Muscle of leg (tissue), 11 donors: ENCODE data around the gene IFI27L2. TPM values are rescaled to one million over a fixed set of nuclear protein-coding genes. Genes with fewer than 3 reads are reported as not detected.

Experiments
- DNase-seq: peaks from one replicate; pipeline ENCODE4 v3.0.0; 2013
- H3K27ac ChIP-seq: one replicate; pipeline ENCODE4 v1.5.1; 2013; ENCODE audit warnings: mild to moderate bottlenecking, low read length, control low read depth
- H3K27me3 ChIP-seq: one replicate; pipeline ENCODE4 v1.6.1; 2013; ENCODE audit warnings: low read length; ENCODE audit not compliant: control insufficient read depth, insufficient read depth
- H3K36me3 ChIP-seq: one replicate; pipeline ENCODE4 v1.6.1; 2013; ENCODE audit warnings: low read length; ENCODE audit not compliant: control insufficient read depth, insufficient read depth
- H3K4me1 ChIP-seq: one replicate; pipeline ENCODE4 v1.6.1; 2013; ENCODE audit warnings: low read length; ENCODE audit not compliant: control insufficient read depth, insufficient read depth
- H3K4me3 ChIP-seq: one replicate; pipeline ENCODE4 v1.5.1; 2013; ENCODE audit warnings: low read length, control low read depth
- H3K9me3 ChIP-seq: replicated peaks from 2 replicates; pipeline ENCODE4 v1.6.1; 2013; ENCODE audit warnings: low read depth, low read length; ENCODE audit not compliant: control insufficient read depth
- WGBS: methylation state at CpG from one replicate; pipeline ENCODE4 v1.1.5; 2013; ENCODE audit warnings: missing lambda C conversion rate; ENCODE audit not compliant: insufficient coverage; 5-methylcytosine and 5-hydroxymethylcytosine counted together
- polyA plus RNA-seq, 8 donors: library from polyadenylated mRNA; unstranded; fragments of 120-200 nt; gene quantifications; one replicate each; pipeline versions ENCODE4 v1.2.1 to v1.2.3, GENCODE V29; 2013; ENCODE audit warnings: inconsistent platforms in 1 of 8, low replicate concordance in 1 of 8; ENCODE audit not compliant: insufficient read length in 8 of 8, insufficient read depth in 1 of 8
- total RNA-seq: library from RNA; stranded (reverse); fragments of 120-200 nt; gene quantifications from one replicate; pipeline ENCODE4 v1.2.4, GENCODE V29; 2013

The IFI27L2 gene
- total and polyA plus RNA-seq, 9 donors, result 11.9 to 24.6 (median 17.3) TPM

DNA sequence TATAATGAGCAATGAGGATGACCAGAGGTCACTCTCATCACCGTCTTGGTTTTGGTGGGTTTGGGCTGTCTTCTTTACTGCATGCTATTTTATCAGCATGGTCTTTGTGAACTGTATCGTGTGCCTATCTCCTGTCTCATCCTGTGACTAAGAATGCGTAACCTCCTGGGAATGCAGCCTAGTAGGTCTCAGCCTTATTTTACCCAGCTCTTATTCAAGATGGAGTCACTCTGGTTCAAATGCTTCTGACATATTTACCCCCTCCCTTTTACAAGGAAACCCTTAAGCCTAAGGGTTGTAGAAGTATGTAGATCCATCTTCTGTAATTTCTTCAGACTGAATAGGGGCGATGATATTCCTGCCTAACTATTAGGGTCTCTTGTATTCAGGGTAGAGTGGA, 39.9 kb downstream of the IFI27L2 start:
- H3K27ac ChIP-seq, result no peak overlapping the region
- DNase-seq, result no peak
- no peak overlapping the region for H3K4me3 ChIP-seq
- no peaks in the 10 kb centered on the region for H3K36me3 ChIP-seq
- H3K9me3 ChIP-seq, result no peaks in the 10 kb centered on the region
- WGBS, result 92% methylated on average over 2 of the region's 4 CpGs
- H3K4me1 ChIP-seq, result no peaks in the 10 kb centered on the region
- no peaks in the 10 kb centered on the region for H3K27me3 ChIP-seq

DNA sequence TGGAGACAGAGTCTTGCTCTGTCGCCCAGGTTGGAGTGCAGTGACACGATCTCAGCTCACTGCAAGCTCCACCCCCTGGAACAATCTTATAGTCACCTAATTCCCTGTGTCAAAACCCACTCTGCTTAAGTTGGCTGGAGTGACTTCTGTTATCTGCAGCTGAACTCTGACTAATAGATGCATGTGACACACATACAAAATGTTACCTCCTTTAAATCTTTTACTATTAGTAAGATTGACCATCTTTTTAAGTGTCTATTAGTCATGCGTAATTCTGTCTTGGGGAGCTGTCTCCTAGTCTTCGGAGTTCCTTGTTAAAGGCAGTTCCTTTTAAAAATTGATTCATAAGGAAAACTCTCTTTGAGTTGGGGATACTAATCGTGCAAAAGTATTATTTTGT, 40.9 kb downstream of the IFI27L2 start:
- H3K9me3 ChIP-seq, result no peaks in the 10 kb centered on the region
- H3K36me3 ChIP-seq, result no peaks in the 10 kb centered on the region
- no peaks in the 10 kb centered on the region for H3K27me3 ChIP-seq
- H3K27ac ChIP-seq, result no peak overlapping the region
- DNase-seq, result no peak
- no peaks in the 10 kb centered on the region for H3K4me1 ChIP-seq
- no CpG with 5 or more reads among the region's 5 CpGs for WGBS
- no peak overlapping the region for H3K4me3 ChIP-seq

DNA sequence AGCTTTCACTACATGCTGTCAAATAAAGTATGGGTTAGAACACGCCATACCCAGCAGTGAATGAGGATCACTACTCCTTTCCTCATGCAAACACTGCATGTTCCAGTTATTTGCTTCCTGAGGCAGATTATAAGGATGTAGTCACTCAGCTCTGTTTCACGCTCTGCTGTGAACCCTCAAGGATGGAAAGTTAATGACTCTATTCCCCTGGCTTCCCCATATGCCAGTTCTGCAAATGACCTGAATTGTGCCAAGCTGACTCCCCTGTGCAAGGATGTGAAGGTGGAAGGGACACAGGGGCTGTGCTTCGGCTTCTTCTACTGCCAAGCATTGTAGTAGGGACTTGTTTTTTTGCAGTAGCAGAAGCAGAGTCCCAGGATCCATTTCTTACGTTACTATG, 41.5 kb downstream of the IFI27L2 start:
- Histone ChIP-seq H3K4me1 (no peaks in the 10 kb centered on the region), H3K27ac (no peak overlapping the region)
- WGBS, result 95% methylated on average over 2 of the region's 4 CpGs

DNA sequence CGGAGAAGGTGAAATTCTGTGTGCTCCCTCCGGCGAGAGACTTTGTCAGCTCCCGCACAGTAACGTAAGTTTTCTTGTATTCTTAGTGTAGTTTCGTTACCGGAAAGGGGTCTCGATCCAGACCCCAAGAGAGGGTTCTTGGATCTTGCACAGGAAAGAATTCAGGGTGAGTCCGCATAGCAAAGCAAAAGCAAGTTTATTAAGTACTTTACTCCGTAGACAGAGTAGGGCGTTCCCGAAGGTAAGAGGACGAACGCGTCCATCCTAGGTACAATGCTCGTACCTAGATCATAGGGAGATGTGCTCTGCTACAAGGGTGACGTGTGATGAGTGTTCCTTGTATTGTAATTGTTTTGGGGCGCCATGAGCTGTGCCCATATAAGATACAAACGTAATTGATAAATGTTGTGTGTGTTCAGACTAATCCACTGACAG, 48.0 kb downstream of the IFI27L2 start:
- Histone ChIP-seq H3K4me1 (peaks cover 25% of the 10 kb centered on the region), H3K27ac (peak overlapping the region; percentile 94), H3K36me3 (peaks cover 21% of the 10 kb centered on the region), H3K9me3 (no peaks in the 10 kb centered on the region), H3K27me3 (no peaks in the 10 kb centered on the region), H3K4me3 (peak overlapping the region; percentile 89)
- DNase-seq, result no peak
- WGBS, result under 1% methylated on average over 12 of the region's 19 CpGs

More for the DNA sequence above, 41.5 kb downstream of the IFI27L2 start:
- DNase-seq, result no peak
- Histone ChIP-seq H3K27me3 (no peaks in the 10 kb centered on the region), H3K9me3 (no peaks in the 10 kb centered on the region), H3K36me3 (no peaks in the 10 kb centered on the region), H3K4me3 (no peak overlapping the region)

DNA sequence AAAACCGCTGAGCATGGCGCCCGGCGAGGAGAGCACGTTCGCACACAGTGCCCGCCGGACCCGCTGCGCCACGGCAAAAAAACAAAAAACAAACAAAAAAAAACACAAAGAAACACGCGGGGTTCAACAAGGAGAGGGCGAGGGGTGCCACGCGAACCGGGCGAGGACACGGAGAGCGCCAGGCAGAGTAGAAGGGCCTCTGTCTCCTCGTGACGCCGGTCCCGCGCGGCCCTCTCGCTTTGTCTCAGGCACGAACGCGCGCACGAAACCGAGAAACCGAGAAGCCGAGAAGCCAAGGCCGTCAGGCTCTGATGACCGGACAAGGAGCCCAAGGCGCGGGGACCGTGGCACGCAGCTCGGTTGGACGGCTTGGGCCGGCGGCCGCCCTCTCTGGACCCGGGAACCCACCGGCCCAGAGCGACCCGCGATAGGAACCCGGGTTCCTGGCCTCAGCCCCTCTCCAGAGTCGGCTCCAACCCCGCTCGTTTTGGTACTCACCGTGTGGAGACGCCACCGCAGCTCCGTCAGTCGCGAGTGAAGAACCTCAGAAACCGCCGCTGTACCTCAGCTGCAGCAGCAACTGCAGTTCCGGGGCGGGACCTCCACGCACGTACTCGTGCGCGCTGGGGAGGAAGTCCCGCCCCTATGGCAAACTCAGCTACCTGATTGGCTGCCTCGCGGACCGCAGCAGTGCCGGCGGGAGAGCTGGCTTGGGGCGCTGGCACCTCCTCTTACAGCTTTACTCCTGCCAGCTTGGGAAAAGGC, 48.6 kb downstream of the IFI27L2 start, which contains the start of the genes DDX24 and IFI27L1:
TSS of gene DDX24 (minus strand) at position 582 of the 765 bp plus-strand sequence. CDS start 1,460 bp downstream, outside the sequence.
TSS of gene IFI27L1 (plus strand) at position 690 of the 765 bp plus-strand sequence. CDS start 15,628 bp downstream, outside the sequence.
- Histone ChIP-seq H3K4me3 (peak within 1 kb of the TSS; percentile 89), H3K4me1 (peaks cover 25% of the 10 kb centered on the region), H3K9me3 (peaks cover 3% of the 10 kb centered on the region)

DNA sequence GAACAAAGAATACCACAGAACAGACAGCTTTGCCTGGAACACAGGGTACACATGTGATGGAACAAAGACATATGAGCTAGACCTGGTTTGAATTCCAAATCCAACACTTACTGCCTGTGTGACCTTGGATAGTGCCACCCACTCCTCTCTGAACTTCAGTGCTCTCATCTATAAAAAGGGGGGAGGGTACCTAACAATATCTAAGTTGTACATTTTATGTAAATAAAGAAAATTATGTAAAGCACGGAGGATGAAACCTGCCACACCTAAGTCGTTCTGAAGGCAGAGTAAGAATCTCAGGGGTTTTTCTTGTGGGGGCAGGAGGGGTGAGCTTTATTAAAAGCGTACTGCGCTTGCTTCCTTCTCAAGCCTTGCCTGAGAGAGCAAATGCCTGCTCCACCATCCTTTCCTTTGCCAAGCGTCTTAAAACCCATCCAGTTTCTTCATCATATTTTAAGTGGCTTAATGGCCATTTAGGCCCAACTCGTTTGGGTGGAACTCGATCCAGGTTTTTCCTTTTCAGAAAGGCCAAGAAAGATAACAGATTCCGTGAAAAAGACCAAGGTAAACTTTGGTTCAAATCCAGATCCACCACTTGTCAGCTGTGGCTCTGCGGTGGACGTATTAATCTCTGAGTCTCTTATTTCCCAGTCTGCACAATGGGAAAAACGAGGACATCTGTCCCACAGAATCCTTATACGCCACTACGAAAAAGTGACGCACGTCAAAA, 49.3 kb downstream of the IFI27L2 start:
- H3K4me1 ChIP-seq, result peaks cover 25% of the 10 kb centered on the region
- WGBS, result 2% methylated on average over 11 of the region's 15 CpGs
- H3K27ac ChIP-seq, result peak overlapping the region; percentile 94

More for the DNA sequence above, 48.6 kb downstream of the IFI27L2 start, which contains the start of the genes DDX24 and IFI27L1:
- peaks cover 21% of the 10 kb centered on the region for H3K36me3 ChIP-seq
- H3K27ac ChIP-seq, result peak within 1 kb of the TSS; percentile 94
- H3K27me3 ChIP-seq, result no peaks in the 10 kb centered on the region
- peak; percentile 98 for DNase-seq
- WGBS, result under 1% methylated on average over 65 of the region's 77 CpGs

DNA sequence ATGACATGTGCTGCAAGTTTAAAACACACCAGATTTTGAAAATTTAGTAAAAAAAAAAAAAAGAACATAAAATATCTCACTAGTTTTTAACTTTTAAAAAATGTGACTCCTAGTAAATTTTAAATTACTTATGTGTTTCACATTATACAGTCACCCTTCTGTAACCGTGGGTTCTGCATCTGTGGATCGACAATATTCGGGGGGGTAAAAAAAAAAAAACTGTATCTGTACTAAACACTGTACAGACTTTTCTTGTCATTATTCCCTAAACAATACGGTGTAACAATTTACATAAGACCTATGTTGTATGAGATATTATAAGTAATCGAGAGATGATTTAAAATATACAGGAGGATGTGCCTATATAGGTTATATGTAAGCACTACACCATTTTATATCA, 51.6 kb downstream of the IFI27L2 start:
- DNase-seq, result no peak
- peaks cover 25% of the 10 kb centered on the region for H3K4me1 ChIP-seq
- peaks cover 21% of the 10 kb centered on the region for H3K36me3 ChIP-seq
- WGBS, result no CpG with 5 or more reads among the region's 5 CpGs
- peaks cover 7% of the 10 kb centered on the region for H3K9me3 ChIP-seq
- H3K27ac ChIP-seq, result no peak overlapping the region
- H3K27me3 ChIP-seq, result no peaks in the 10 kb centered on the region
- H3K4me3 ChIP-seq, result no peak overlapping the region

More for the DNA sequence above, 49.3 kb downstream of the IFI27L2 start:
- Histone ChIP-seq H3K4me3 (peak overlapping the region; percentile 89), H3K9me3 (peaks cover 3% of the 10 kb centered on the region), H3K27me3 (no peaks in the 10 kb centered on the region), H3K36me3 (peaks cover 21% of the 10 kb centered on the region)
- peak; percentile 74 for DNase-seq

Other genes with a start within 250 kb of the IFI27L2 start
- not detected for gene FAM181A, start 202.3 kb downstream of the IFI27L2 start, total RNA-seq
- under 1 TPM in 2 of 8 donors, not detected in 6; 0.10 to 0.15 TPM for gene FAM181A, start 202.3 kb downstream of the IFI27L2 start, polyA plus RNA-seq
- 32.3 TPM for gene ASB2, start 153.0 kb downstream of the IFI27L2 start, total RNA-seq
- 10 to 100 TPM; 15.0 to 26.1 (median 22.5) TPM for gene ASB2, start 153.0 kb downstream of the IFI27L2 start, polyA plus RNA-seq
- gene CCDC197, start 132.3 kb downstream of the IFI27L2 start, total RNA-seq, result 0.04 TPM
- under 1 TPM in 3 of 8 donors, not detected in 5; 0.18 to 0.32 (median 0.27) TPM for gene CCDC197, start 132.3 kb downstream of the IFI27L2 start, polyA plus RNA-seq
- 0.93 TPM for gene OTUB2, start 103.3 kb downstream of the IFI27L2 start, total RNA-seq
- gene OTUB2, start 103.3 kb downstream of the IFI27L2 start, polyA plus RNA-seq, result 1 to 10 TPM in 6 of 8 donors, under 1 TPM in 2; 0.59 to 1.3 (median 1.1) TPM
- 114 TPM for gene DDX24, start 48.4 kb downstream of the IFI27L2 start, total RNA-seq
- gene DDX24, start 48.4 kb downstream of the IFI27L2 start, polyA plus RNA-seq, result 10 to 100 TPM; 80.5 to 99.6 (median 84.8) TPM
- gene IFI27L1, start 48.3 kb downstream of the IFI27L2 start, total RNA-seq, result 17.2 TPM
- 10 to 100 TPM in 7 of 8 donors, 1 to 10 TPM in 1; 10.0 to 19.8 (median 15.0) TPM for gene IFI27L1, start 48.3 kb downstream of the IFI27L2 start, polyA plus RNA-seq
- 5.6 TPM for gene IFI27, start 18.9 kb downstream of the IFI27L2 start, total RNA-seq
- 1 to 10 TPM; 2.1 to 4.3 (median 2.9) TPM for gene IFI27, start 18.9 kb downstream of the IFI27L2 start, polyA plus RNA-seq
- 0.09 TPM for gene PPP4R4, start 44.7 kb upstream of the IFI27L2 start, total RNA-seq
- under 1 TPM; 0.08 to 0.16 (median 0.10) TPM for gene PPP4R4, start 44.7 kb upstream of the IFI27L2 start, polyA plus RNA-seq
- gene SERPINA10, start 163.7 kb upstream of the IFI27L2 start, total RNA-seq, result not detected
- gene SERPINA10, start 163.7 kb upstream of the IFI27L2 start, polyA plus RNA-seq, result under 1 TPM in 5 of 8 donors, not detected in 3; 0.03 to 0.19 (median 0.05) TPM
- gene SERPINA6, start 193.7 kb upstream of the IFI27L2 start, total RNA-seq, result not detected
- gene SERPINA6, start 193.7 kb upstream of the IFI27L2 start, polyA plus RNA-seq, result under 1 TPM in 2 of 8 donors, not detected in 6; 0.28 to 0.54 TPM
- gene SERPINA2, start 237.1 kb upstream of the IFI27L2 start, total RNA-seq, result not detected
- gene SERPINA2, start 237.1 kb upstream of the IFI27L2 start, polyA plus RNA-seq, result not detected